Measurements from ENCODE around the gene CCDC154. TPM values are rescaled to one million over a fixed set of nuclear protein-coding genes. Genes with fewer than 3 reads are reported as not detected.

CCDC154 gene
- total and polyA plus RNA-seq, 2 donors (not counting 3 experiments of a cell fraction or from before 2014, with no cell fraction given): 0.65 to 0.75 TPM

DNA sequence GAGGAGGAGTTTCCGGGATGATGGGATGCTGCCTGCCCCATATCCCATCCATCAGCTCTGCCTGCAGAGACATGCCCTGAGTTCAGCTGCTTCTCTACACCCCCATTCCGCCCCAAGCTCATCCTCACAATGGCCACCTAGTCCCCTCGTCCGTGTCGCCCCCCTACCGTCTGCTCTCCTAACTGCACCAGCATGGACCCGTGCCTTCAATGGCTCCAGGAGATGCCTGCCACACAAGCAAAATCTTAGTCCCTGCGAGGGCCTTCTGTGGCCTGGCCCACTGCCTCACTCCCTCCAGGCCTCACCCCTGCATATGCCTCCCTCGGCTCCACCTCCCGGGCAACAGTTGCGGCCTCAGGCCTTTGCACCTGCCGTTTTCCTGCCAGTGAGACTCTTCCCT is 47.0 kb upstream of the CCDC154 start:
- Histone ChIP-seq H3K9me3 (replicated peaks; ENCODE audit: control insufficient read depth, insufficient read depth, low read length) (no peaks in the 10 kb centered on the region), H3K4me2 (ENCODE audit: insufficient read depth, low read length) (no peak overlapping the region), H3K79me2 (ENCODE audit: control insufficient read depth, insufficient read depth, low read length) (peaks cover 19% of the 10 kb centered on the region), H3K36me3 (ENCODE audit: control insufficient read depth in 2 of 2, extremely low read depth in 1 of 2, insufficient read depth in 2 of 2, low read length in 2 of 2) (peaks cover 3 to 8% of the 10 kb centered on the region in 2 experiments), H3K4me1 (ENCODE audit: control insufficient read depth, extremely low read depth, insufficient read depth, low read length) (peaks cover 15% of the 10 kb centered on the region), H3K27me3 (ENCODE audit: control insufficient read depth in 2 of 2, insufficient read depth in 2 of 2, low read length in 2 of 2) (no peaks in the 10 kb centered on the region), H4K20me1 (replicated peaks; ENCODE audit: control insufficient read depth, extremely low read depth, insufficient read depth, low read length) (no peaks in the 10 kb centered on the region), H3K27ac (ENCODE audit: insufficient read depth, low read depth, low read length) (no peak overlapping the region), H2AFZ (ENCODE audit: low read depth, low read length) (no peak overlapping the region), H3K9ac (replicated peaks; ENCODE audit: extremely low read depth, insufficient read depth, low read length) (no peak overlapping the region), H3K4me3 (replicated peaks in 1 of 3; ENCODE audit: insufficient read depth in 1 of 3, low read depth in 1 of 3, low read length in 3 of 3) (no peak overlapping the region), H3K9me1 (replicated peaks; ENCODE audit: control insufficient read depth, extremely low read depth, insufficient read depth, low read length) (no peaks in the 10 kb centered on the region)
- TF ChIP-seq JUN (IDR thresholded peaks at IDR 0.05; ENCODE audit: borderline replicate concordance, insufficient read depth, insufficient read length, low read depth) (no peak), POLR2A (IDR thresholded peaks at IDR 0.05; ENCODE audit: low read depth, low read length) (no peak), EZH2 (IDR thresholded peaks at IDR 0.05; ENCODE audit: borderline replicate concordance, low read depth, low read length, severe bottlenecking) (no peak), FOS (IDR thresholded peaks at IDR 0.05; ENCODE audit: borderline replicate concordance, insufficient read depth, low read length) (no peak), POLR2AphosphoS5 (IDR thresholded peaks at IDR 0.05; ENCODE audit: insufficient read depth, low read depth, low read length) (no peak), GATA2 (IDR thresholded peaks at IDR 0.05; ENCODE audit: insufficient read depth, insufficient read length, low read depth, low read length) (no peak), MYC (IDR thresholded peaks at IDR 0.05; ENCODE audit: low read depth, low read length) (no peak)
- TF ChIP-seq, protein P1, sequence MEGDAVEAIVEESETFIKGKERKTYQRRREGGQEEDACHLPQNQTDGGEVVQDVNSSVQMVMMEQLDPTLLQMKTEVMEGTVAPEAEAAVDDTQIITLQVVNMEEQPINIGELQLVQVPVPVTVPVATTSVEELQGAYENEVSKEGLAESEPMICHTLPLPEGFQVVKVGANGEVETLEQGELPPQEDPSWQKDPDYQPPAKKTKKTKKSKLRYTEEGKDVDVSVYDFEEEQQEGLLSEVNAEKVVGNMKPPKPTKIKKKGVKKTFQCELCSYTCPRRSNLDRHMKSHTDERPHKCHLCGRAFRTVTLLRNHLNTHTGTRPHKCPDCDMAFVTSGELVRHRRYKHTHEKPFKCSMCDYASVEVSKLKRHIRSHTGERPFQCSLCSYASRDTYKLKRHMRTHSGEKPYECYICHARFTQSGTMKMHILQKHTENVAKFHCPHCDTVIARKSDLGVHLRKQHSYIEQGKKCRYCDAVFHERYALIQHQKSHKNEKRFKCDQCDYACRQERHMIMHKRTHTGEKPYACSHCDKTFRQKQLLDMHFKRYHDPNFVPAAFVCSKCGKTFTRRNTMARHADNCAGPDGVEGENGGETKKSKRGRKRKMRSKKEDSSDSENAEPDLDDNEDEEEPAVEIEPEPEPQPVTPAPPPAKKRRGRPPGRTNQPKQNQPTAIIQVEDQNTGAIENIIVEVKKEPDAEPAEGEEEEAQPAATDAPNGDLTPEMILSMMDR (IDR thresholded peaks at IDR 0.05; ENCODE audit: extremely low read depth in 1 of 2, insufficient read depth in 1 of 2, low read depth in 1 of 2, low read length in 2 of 2): no peak
- TF ChIP-seq, protein P2, sequence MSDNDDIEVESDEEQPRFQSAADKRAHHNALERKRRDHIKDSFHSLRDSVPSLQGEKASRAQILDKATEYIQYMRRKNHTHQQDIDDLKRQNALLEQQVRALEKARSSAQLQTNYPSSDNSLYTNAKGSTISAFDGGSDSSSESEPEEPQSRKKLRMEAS (IDR thresholded peaks at IDR 0.05; ENCODE audit: insufficient read depth, insufficient read length): no peak
- FAIRE-seq (no peak), DNase-seq (ENCODE audit: low read depth, low spot score) (no peak)
- intact Hi-C loops (cut with micrococcal nuclease) (loop anchor here (5.0 kb wide), 1 partner anchor 216 kb away; the partner anchor contains the start of gene MAPK8IP3), dilution Hi-C loops (cut with MboI; ENCODE audit: extremely low pct_ligation_motif_present, low sequenced_read_pairs) (no loop called here)
- POLR2A ChIA-PET: no interaction called here
- CTCF ChIA-PET: no interaction called here
- BruUV-seq (replicated peaks): no TSS peak

All from endothelial cell of umbilical vein (primary cell).